CMK (cell line): ENCODE measurements around the gene CYYR1.

Experiments
- DNase-seq: peaks from one replicate; pipeline ENCODE4 v3.0.0-alpha.2; 2010; ENCODE audit warnings: low read depth

The CYYR1 gene

DNA sequence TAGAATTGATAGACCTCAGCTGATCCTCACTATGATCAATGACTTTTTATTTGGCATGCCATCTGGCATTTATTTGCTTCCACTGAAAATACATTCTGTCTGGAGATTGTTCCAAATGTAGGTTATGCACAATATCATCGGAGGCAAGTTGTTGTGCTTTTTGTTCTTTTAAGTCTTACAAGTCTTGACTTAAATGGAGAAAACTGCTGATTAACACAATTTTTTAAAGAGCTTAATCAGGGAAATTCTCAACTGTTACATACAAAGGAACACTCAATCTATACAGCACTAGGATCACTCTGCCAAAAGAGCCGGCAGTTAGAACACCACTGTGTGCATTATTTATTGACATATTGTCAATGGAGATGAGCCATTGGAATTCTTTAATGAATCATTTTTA, 19.2 kb downstream of the CYYR1 start:
- no peak for DNase-seq

DNA sequence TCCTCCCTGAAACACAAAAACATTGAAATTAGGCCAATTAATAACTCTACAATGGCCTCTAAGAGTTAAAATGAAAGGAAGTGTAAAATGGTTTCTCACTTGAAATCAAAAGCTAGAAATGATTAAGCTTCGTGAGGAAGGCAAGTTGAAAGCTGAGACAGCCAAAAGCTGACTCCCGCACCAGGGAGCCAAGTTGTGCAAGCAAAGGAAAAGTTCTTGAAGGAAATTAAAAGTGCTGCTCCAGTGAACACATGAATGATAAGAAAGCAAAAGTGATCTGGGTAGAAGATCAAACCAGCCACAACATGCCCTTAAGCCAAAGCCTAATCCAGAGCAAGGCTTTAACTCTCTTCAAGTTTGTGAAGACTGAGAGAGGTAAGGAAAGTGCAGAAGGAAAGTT, 22.8 kb downstream of the CYYR1 start:
- DNase-seq, result no peak

- DNase-seq, result no peak
These were observed 26.5 kb downstream of the CYYR1 start for GRCh38 chr21:26546446-26547097.

DNA sequence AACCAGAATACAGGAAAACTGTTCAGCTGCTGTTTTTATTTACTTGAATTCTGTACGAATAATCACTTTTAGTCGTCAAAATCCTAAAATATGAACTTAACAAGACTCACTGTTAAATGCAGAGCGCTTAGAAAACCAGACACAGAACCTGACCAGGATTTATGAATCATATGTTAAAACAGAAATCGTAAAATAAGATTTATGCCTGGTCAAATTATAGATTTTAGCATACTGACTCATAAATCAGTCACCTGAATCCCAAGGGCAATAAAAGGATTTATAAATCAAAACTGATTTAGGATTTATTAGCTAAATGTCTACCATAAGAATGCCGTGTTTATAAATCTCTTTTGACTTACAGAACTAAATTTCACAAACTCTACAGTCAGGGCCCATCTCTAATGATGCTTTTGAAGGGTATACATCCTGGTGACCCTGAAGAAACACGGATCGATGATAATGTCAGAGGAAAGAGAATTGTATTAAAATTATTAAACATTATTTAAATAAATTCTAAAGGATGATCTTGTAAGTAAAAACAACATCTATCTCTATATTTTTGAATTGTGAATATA, 28.8 kb downstream of the CYYR1 start:
- no peak for DNase-seq

DNA sequence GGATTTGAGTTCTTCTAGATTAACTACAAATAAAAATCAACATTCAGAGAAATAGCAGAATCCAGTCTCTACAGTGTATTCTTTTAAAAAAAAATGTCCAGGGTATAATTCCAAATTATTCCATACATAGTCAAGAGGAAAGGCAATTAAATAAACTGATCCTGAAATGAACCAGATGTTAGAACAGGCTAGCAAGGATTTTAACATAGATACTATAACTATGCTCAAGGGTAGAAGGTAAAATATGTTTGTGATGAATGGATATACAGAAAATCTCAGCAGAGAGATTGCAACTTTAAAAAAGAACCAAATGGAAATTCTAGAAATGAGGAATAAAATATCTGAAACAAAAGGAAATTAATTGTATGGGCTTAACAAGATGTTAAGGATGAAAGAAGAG, 32.4 kb downstream of the CYYR1 start:
- DNase-seq, result no peak

DNA sequence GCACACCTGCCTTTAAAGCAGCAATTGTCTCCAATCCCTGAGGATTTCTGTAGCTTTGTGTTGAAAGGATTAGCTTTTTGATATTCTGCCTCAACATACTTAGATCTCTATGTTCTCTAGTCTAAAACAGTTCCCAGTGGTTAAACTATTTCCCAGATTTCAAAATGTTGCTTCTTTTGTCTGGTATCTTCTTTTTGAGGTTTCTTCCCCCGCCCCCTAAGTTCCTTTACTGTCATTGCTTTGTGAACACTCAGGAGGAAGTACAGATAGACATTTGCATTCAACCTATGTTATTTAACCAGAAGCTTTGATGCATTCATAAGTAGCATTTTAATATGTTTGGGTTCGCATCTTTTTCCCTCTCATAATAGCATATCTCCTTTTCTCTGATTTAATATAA, 33.5 kb downstream of the CYYR1 start:
- DNase-seq, result no peak

DNA sequence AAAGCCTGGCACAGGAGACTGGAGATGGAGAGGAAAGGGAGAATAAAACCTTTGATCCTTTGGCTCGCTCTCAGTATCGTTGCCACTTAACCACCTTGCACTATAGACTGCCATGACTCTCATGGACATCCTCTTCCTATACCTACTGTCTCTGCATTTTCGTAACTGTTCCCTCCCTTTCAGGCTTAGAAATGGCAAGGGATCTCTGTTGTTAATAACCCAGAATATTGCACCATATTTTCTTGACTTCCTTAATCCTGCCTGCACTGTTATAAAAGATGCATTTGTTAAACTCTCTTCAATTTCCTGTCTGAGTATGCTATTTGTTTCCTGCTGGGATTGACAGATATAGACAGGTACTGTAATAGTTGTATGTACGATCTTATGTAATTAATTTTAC, 38.6 kb downstream of the CYYR1 start:
- no peak for DNase-seq

DNA sequence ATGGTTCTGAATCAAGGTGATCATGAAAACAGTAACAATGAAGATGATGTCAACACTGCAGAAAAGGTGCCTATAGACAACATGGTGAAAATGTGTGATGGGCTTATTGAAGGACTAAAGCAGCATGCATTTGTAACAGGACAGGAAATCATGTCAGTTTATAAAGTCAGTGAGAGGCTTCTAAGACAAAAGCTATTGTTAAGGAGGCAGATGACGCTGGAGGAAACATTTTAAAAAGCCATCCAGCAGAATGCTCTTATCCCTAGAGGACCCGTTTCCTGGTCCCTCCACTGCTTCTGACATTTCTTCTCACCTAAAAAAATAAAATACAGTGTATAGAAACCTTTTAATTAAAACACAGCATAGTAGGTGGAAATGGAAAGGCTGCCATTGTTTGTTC, 40.9 kb downstream of the CYYR1 start:
- no peak for DNase-seq

DNA sequence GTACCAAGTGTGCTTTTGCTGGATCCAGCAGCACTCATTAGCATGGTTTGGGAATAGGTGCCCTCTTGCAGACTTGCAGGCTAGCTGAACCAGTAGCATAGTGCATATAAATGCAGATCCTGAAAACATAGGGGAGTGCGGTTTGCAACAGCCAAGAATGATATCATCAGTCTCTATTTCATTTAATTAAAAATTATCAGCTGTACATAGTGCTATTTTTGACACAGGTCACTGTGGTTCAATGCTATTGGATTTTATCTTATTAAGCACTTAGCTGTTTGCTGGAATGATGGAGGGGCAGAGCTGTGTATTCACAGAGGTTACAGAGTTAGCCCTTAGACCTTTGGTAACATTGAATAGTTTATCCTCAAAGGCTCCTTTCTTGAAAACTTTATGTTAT, 43.6 kb downstream of the CYYR1 start:
- DNase-seq, result no peak

- no peak for DNase-seq
These were observed 44.2 kb downstream of the CYYR1 start for GRCh38 chr21:26528882-26529281.

DNA sequence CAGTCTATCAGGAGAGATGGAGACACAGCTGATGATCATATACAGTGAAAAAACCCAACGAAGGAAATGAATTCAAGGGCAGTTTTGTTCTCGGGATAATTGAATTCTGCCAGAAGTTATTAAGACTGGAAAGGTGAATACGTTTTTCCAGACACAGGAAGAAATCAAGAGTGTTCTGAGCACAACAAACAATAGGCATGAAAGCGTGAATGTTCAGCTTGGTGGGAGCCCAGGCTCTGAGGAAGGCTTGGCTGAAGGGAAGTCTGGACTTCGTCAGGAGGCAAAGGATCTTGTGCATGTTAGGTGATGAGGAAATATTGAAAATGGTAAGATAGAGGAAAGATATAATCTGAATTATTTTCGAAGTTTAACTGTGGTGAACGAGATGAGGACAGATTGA, 50.4 kb downstream of the CYYR1 start:
- no peak for DNase-seq

DNA sequence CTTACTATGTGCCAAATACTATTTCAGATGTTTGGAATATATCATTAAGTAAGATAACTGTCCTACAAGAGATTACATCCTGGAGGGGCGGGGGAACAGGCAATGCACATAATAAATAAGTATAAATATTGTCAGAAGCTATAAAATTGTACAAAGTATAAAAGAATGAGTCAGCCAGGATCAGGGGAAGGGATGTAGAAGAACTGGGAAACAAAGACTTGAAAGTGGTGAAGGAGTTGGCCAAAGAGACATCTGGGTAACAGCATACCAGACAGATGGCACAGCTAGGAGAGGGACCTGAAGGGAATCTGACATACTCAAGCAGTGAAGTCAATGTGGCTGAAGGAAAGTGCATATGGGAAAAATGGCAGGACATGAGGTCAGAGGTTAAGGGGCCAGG, 53.9 kb downstream of the CYYR1 start:
- no peak for DNase-seq

DNA sequence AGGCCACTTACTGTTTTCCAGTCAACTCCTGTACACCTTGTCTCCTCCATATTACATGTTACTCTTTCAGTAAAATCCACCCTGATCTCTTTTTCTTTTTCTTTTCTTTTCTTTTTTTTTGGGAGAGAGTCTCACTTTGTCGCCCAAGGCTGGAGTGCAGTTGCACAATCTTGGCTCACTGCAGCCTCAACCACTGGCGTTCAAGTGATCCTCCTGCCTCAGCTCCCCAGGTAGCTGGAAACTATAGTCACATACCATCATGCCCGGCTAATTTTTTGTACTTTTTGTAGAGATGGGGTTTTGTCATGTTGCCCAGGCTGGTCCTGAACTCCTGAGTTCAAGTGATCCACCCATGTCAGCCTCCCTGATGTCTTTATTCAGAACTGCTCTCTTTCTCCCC, 57.8 kb downstream of the CYYR1 start:
- no peak for DNase-seq

DNA sequence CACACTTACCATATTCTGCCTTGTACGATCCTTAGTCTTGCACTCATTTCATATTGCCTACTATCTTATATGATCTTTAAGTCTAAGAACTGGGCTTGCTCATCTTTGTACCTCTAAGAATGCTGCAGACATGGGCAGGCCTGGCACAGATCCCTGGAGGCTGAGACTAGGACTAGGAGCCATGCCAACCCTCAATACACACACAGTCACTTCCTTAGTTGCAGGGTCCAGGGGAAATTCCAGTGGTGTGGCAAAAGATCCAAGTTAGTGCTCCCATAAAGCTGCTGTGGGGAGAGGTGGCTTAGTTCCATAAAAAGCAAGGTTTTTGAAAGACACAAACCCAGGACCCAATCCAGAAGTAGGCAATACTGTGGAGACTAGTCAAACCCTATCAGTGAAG, 59.9 kb downstream of the CYYR1 start:
- DNase-seq, result no peak

DNA sequence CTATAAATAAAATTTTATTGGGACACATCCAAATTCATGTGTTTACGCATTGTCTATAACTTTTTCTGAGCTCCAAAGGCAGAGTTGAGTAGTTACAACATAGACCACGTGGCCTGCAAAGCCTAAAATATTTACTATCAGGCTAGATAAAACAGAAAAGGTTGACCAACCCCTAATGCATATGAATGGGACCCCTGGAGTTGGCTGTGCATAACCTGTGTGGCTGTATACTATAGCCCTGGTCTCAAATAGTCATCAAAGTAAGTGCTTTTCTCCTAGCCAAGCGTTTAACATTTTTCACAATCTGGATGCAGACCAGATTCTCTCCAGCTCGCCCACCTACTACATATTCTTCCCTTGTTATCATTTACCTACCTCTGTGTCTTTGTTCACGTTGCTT, 60.4 kb downstream of the CYYR1 start:
- no peak for DNase-seq

GRCh38 chr21:26508903-26509302, 64.2 kb downstream of the CYYR1 start:
- DNase-seq, result no peak

GRCh38 chr21:26506956-26507355, 66.1 kb downstream of the CYYR1 start:
- no peak for DNase-seq

- no peak for DNase-seq
These were observed 67.9 kb downstream of the CYYR1 start for GRCh38 chr21:26505211-26505610.

- DNase-seq, result no peak
These were observed 69.7 kb downstream of the CYYR1 start for GRCh38 chr21:26503414-26503813.

GRCh38 chr21:26501495-26502021, 71.5 kb downstream of the CYYR1 start:
- no peak for DNase-seq

- DNase-seq, result no peak
These were observed 73.6 kb downstream of the CYYR1 start for GRCh38 chr21:26499495-26499894.

DNA sequence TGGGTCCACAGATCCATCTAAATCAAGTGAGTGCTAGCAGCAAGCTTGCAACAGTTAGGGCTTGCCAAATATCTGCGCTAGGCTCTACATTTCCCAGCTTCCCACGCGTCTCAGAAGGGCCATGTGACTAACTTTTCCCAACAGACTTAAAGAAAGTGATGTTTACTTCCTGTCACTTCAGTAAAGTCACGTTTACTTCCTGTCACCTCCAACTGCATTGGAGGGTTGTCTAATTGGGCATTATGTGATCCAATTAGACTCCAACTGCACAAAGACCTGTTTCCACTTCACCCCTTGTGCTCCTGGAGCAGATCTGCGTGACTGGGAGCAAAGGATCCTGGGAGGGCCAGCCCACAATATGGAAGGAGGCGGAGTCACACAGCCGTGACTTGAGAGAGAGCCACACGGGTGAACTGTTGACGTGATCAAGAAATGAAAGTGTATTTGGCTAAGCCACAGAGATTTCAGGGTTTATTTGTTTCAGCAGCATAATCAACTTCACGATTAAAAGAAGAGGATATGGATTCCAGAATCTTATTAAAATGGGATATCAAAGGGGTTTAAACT, 77.7 kb downstream of the CYYR1 start:
- no peak for DNase-seq

- no peak for DNase-seq
These were observed 81.4 kb downstream of the CYYR1 start for GRCh38 chr21:26491663-26492062.

GRCh38 chr21:26490771-26491170, 82.3 kb downstream of the CYYR1 start:
- DNase-seq, result no peak
